Right cardiac atrium (tissue), 5 donors: ENCODE results near the gene GGTLC1. TPM values are rescaled to one million over a fixed set of nuclear protein-coding genes. Genes with fewer than 3 reads are reported as not detected.
A peak's percentile ranks its signal among the peaks of the same experiment; 100 is the strongest.

Experiments
- ATAC-seq, 2 donors: fragments of 200-7000 bp; cut with Tn5 transposase; one replicate each; pipeline versions ENCODE4 v1.8.0 to v1.9.1; 2020; ENCODE audit warnings: moderate library complexity in 2 of 2, mild to moderate bottlenecking in 1 of 2
- DNase-seq, 3 donors: peaks; one replicate each; pipeline ENCODE4 v3.0.0-alpha.2; 2020
- H3K27ac ChIP-seq: one replicate; pipeline ENCODE4 v1.5.1; 2013; ENCODE audit warnings: mild to moderate bottlenecking, low read length, control low read depth, moderate library complexity
- H3K27me3 ChIP-seq: one replicate; pipeline ENCODE4 v1.6.1; 2013; ENCODE audit not compliant: control insufficient read depth, insufficient read depth
- H3K4me1 ChIP-seq: one replicate; pipeline ENCODE4 v1.6.1; 2013; ENCODE audit warnings: low read length; ENCODE audit not compliant: control insufficient read depth, insufficient read depth
- H3K4me3 ChIP-seq: one replicate; pipeline ENCODE4 v1.5.1; 2013; ENCODE audit warnings: low read length, control low read depth
- H3K9me3 ChIP-seq: one replicate; pipeline ENCODE4 v1.6.1; 2013; ENCODE audit warnings: low read length; ENCODE audit not compliant: control insufficient read depth
- WGBS: extraction: QIAGEN DNeasy Blood & Tissue Kit; methylation state at CpG from one replicate; pipeline ENCODE4 v1.1.7; 2013; 5-methylcytosine and 5-hydroxymethylcytosine counted together
- intact Hi-C, 4 donors: fragments of 100-400 bp; cut with DNase I; formaldehyde crosslinking; loops; one replicate each; pipeline versions ENCODE4 v1.11.0 to v1.14.0; 2022 to 2023
- polyA plus RNA-seq: library from polyadenylated mRNA; stranded (reverse); fragments of 200-250 nt; gene quantifications from one replicate; pipeline ENCODE4 v1.2.3, GENCODE V29; 2013
- total RNA-seq, 4 donors: library from RNA; stranded (reverse); fragmentation: NEBNext Ultra II Directional; extraction: Animal tissue kit (Norgen Biotek cat#: 25700); gene quantifications; one replicate each; pipeline ENCODE4 v1.2.1, GENCODE V29; 2021
- donor health status: healthy with polysubstance abuse.
- donor health status: DM: no; HTN: yes; CAD: no.
- donor health status: DM: no; HTN: no; CAD: no.
- donor health status: DM: no; HTN: yes; CAD: no; lungs with severe emphysema.
- donor health status: DM: yes; HTN: yes; CAD: no.

The GGTLC1 gene
- total and polyA plus RNA-seq, 5 donors = not detected

DNA sequence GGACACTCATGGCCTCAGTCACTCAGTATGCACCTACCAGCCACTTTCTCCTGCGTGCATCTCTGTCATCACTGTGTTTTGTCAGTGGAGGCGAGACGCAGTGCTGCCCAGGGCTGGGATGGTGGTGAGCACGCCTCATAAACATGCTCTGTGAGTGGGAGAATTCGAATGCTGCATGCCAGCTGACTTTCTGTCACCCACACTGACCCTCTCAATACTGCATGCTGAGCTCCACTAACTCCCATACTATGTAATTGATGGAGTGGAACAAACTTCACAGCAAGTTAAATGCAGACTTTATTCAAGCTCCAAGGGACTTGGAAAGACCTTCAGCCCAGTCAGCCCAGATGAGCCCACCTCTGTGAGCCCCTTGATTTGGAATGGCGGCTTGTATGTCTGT, 22.7 kb upstream of the GGTLC1 start:
- Histone ChIP-seq H3K9me3 (no peaks in the 10 kb centered on the region), H3K4me3 (no peak overlapping the region), H3K27me3 (no peaks in the 10 kb centered on the region), H3K4me1 (no peaks in the 10 kb centered on the region), H3K27ac (no peak overlapping the region)
- 78% methylated on average over 6 of the region's 6 CpGs for WGBS
- intact Hi-C loops = no loop called here
- DNase-seq = no peak
- ATAC-seq = no peak

- DNase-seq (no peak), ATAC-seq (no peak)
- H3K4me1 ChIP-seq = no peaks in the 10 kb centered on the region
- no peak overlapping the region for H3K4me3 ChIP-seq
- intact Hi-C loops = loop anchor here in 1 of 4 donors (10.0 kb wide), 1 partner anchor 73 kb away; no protein-coding TSS in a partner anchor
- H3K9me3 ChIP-seq = no peaks in the 10 kb centered on the region
- no peaks in the 10 kb centered on the region for H3K27me3 ChIP-seq
- H3K27ac ChIP-seq = no peak overlapping the region
- WGBS = 62% methylated on average over 3 of the region's 3 CpGs
Observed at GRCh38 chr20:24007758-24008157, 19.2 kb upstream of the GGTLC1 start.

DNA sequence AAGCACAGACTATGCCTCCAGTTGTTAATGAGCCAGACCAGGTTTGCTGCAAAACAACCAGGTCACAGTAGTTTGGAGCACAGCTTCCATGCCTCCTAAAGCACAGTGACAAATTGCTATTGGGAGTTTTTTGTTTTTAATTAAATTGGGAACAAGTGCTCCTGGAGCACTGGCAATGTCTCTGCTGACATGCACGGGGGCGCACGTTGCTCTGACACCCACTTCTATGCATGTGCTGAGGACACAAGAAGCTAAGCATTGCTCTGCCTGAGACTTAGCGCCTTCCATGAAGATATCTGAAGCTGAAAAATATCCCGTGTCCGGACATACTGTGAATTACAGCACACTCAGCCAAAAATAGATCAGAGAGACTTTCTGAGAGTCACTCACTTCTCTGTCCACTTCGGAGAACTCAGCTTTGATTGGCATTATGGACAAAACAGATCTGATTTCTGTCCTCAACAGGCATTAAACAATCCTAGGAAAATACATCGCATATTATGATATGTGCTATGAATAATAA, 18.6 kb upstream of the GGTLC1 start:
- WGBS = 38% methylated on average over 8 of the region's 8 CpGs

GRCh38 chr20:24006626-24007025, 18.0 kb upstream of the GGTLC1 start:
- H3K27me3 ChIP-seq = no peaks in the 10 kb centered on the region
- ATAC-seq (no peak), DNase-seq (no peak)
- WGBS = 84% methylated on average over 7 of the region's 7 CpGs
- H3K4me1 ChIP-seq = no peaks in the 10 kb centered on the region
- no peak overlapping the region for H3K27ac ChIP-seq
- no peaks in the 10 kb centered on the region for H3K9me3 ChIP-seq
- intact Hi-C loops = loop anchor here in 1 of 4 donors (10.0 kb wide), 1 partner anchor 72 kb away; no protein-coding TSS in a partner anchor
- H3K4me3 ChIP-seq = no peak overlapping the region

More for the DNA sequence above, 18.6 kb upstream of the GGTLC1 start:
- DNase-seq (no peak), ATAC-seq (peak in 1 of 2 donors; percentile 38)
- no peak overlapping the region for H3K4me3 ChIP-seq
- intact Hi-C loops = loop anchor here in 1 of 4 donors (10.0 kb wide), 1 partner anchor 72 kb away; no protein-coding TSS in a partner anchor
- no peaks in the 10 kb centered on the region for H3K27me3 ChIP-seq
- no peak overlapping the region for H3K27ac ChIP-seq
- no peaks in the 10 kb centered on the region for H3K9me3 ChIP-seq
- no peaks in the 10 kb centered on the region for H3K4me1 ChIP-seq

DNA sequence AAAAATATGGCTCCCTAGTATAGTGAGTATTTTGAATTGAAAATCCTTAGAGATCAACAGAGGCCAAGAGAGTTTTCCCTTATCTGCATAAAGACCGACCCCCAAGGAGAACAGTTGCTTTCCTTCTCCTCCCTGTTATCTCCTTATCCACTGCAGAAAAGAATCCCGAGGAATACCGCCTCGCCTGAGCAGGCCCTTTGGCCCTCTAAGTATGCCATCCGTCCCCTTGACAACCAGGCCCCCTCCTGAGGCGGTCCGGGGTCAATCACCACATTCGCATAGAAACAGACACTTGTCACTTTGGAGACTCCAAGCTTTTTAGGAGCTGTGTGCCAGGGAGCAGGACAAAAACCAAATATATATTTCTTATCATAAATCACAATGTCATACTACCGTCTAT, 15.9 kb upstream of the GGTLC1 start:
- intact Hi-C loops = loop anchor here in 2 of 4 donors (5.0 to 10.0 kb wide), 2 partner anchors 70 to 337 kb away; no protein-coding TSS in a partner anchor
- no peaks in the 10 kb centered on the region for H3K27me3 ChIP-seq
- ATAC-seq (no peak), DNase-seq (no peak)
- 48% methylated on average over 9 of the region's 9 CpGs for WGBS
- no peaks in the 10 kb centered on the region for H3K9me3 ChIP-seq
- H3K4me1 ChIP-seq = no peaks in the 10 kb centered on the region
- no peak overlapping the region for H3K4me3 ChIP-seq
- H3K27ac ChIP-seq = no peak overlapping the region

GRCh38 chr20:24002896-24003295, 14.3 kb upstream of the GGTLC1 start:
- WGBS = 94% methylated on average over 13 of the region's 13 CpGs
- DNase-seq (no peak), ATAC-seq (no peak)
- intact Hi-C loops = loop anchor here in 2 of 4 donors (5.0 to 10.0 kb wide), 2 partner anchors 68 to 336 kb away; no protein-coding TSS in a partner anchor
- Histone ChIP-seq H3K9me3 (no peaks in the 10 kb centered on the region), H3K4me1 (no peaks in the 10 kb centered on the region), H3K27ac (no peak overlapping the region), H3K27me3 (no peaks in the 10 kb centered on the region), H3K4me3 (no peak overlapping the region)

DNA sequence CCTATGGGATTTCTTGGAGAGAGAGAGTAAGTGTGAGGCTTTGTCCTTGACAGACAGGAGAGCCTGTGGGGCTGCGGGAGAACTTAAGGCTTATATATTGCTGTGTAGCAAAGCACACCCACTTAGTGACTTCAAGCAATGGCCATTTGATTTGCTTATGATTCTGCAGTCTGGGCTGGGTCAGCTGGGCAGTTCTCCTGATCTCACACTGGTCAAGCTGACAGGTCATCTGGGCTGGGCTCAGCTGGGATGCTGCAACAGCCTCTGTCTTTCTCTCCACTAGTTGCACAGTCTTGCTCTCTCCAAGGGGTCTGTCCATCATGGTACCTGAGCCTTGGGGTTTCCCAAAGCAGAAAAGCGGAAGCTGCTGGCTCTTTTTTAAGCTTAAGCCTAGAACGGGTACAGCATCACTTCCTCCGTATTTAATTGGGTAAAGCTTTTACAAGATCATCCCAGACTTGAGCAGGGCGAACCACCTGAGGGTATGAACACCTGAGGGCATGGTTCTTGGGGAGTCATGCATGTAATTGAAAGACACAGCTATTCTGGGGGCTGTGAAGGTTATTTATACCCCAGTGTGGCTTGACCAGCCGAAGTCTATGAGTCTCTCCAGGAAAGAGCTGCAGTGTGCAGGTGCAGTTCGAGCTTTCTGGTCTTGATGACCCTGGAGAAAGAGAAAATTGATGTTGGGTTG, 13.3 kb upstream of the GGTLC1 start:
- Histone ChIP-seq H3K9me3 (no peaks in the 10 kb centered on the region), H3K27ac (no peak overlapping the region), H3K27me3 (no peaks in the 10 kb centered on the region), H3K4me1 (no peaks in the 10 kb centered on the region), H3K4me3 (no peak overlapping the region)
- intact Hi-C loops = loop anchor here in 2 of 4 donors (5.0 to 10.0 kb wide), 2 partner anchors 67 to 335 kb away; no protein-coding TSS in a partner anchor
- DNase-seq = no peak
- WGBS = 83% methylated on average over 7 of the region's 7 CpGs
- no peak for ATAC-seq

DNA sequence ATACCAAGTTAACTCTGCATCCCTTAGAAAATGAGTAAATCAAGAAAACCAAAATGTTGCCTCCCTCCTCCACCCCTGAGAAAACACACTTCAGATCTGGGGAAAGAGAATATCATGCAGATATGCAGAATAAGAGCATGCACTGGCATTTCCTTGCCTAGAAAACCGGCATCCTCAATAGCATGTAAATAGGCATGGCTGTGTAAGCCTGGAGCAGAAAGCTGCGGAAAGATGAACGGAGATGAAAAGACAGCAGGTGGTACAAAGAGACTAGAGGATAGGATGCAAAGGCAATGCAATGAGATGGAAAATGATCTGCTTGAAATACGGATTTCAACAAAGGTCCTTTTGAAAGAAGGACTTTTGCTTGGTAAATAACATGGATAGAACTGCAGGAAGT, 10.3 kb upstream of the GGTLC1 start:
- 76% methylated on average over 4 of the region's 4 CpGs for WGBS
- H3K4me3 ChIP-seq = no peak overlapping the region
- DNase-seq (no peak), ATAC-seq (no peak)
- H3K9me3 ChIP-seq = no peaks in the 10 kb centered on the region
- H3K4me1 ChIP-seq = no peaks in the 10 kb centered on the region
- H3K27ac ChIP-seq = no peak overlapping the region
- intact Hi-C loops = loop anchor here in 2 of 4 donors (5.0 to 10.0 kb wide), 2 partner anchors 62 to 64 kb away; no protein-coding TSS in a partner anchor
- no peaks in the 10 kb centered on the region for H3K27me3 ChIP-seq

GRCh38 chr20:23998392-23998791, 9.8 kb upstream of the GGTLC1 start:
- Histone ChIP-seq H3K4me3 (no peak overlapping the region), H3K9me3 (no peaks in the 10 kb centered on the region), H3K4me1 (no peaks in the 10 kb centered on the region), H3K27me3 (no peaks in the 10 kb centered on the region), H3K27ac (no peak overlapping the region)
- ATAC-seq = no peak
- intact Hi-C loops = loop anchor here in 2 of 4 donors (5.0 to 10.0 kb wide), 2 partner anchors 61 to 64 kb away; no protein-coding TSS in a partner anchor
- 88% methylated on average over 8 of the region's 8 CpGs for WGBS
- DNase-seq = no peak

- DNase-seq = peak in 2 of 3 donors; percentile 54 to 76
- H3K4me1 ChIP-seq = no peaks in the 10 kb centered on the region
- no peak for ATAC-seq
- H3K27me3 ChIP-seq = no peaks in the 10 kb centered on the region
- H3K9me3 ChIP-seq = no peaks in the 10 kb centered on the region
- H3K4me3 ChIP-seq = no peak overlapping the region
- no peak overlapping the region for H3K27ac ChIP-seq
- 49% methylated on average over 11 of the region's 11 CpGs for WGBS
- intact Hi-C loops = loop anchor here in 2 of 4 donors (5.0 to 10.0 kb wide), 2 partner anchors 59 to 61 kb away; no protein-coding TSS in a partner anchor
Observed at GRCh38 chr20:23995905-23996666, 7.5 kb upstream of the GGTLC1 start.
